Fibroblast of pulmonary artery (primary cell): ENCODE data around the gene NDUFA8.
A peak's percentile ranks its signal among the peaks of the same experiment; 100 is the strongest.

Source experiments
- DNase-seq: peaks from one replicate; pipeline ENCODE4 v3.0.0-alpha.2; 2010; ENCODE audit warnings: low read depth
- H3K4me3 ChIP-seq: replicated peaks from 2 replicates; pipeline ENCODE4 v1.5.1; 2011; ENCODE audit warnings: low read depth, mild to moderate bottlenecking, control low read depth, low read length, moderate library complexity
- CTCF ChIP-seq: IDR thresholded peaks from 2 replicates; pipeline ENCODE4 v1.5.1; 2011; ENCODE audit warnings: mild to moderate bottlenecking, control low read depth, low read length, inconsistent platforms; ENCODE audit errors: missing control alignments

The NDUFA8 gene

GRCh38 chr9:122155796-122156195 lies 3.8 kb downstream of the NDUFA8 start:
- H3K4me3 ChIP-seq: no peak overlapping the region
- TF ChIP-seq CTCF: no peak
- DNase-seq: no peak

GRCh38 chr9:122151267-122151828 lies 8.2 kb downstream of the NDUFA8 start:
- TF ChIP-seq CTCF: no peak
- H3K4me3 ChIP-seq: no peak overlapping the region
- DNase-seq: no peak

- DNase-seq: no peak
- no peak for TF ChIP-seq CTCF
- no peak overlapping the region for H3K4me3 ChIP-seq
These were observed 14.1 kb downstream of the NDUFA8 start for GRCh38 chr9:122145592-122145863.

GRCh38 chr9:122144836-122145591 lies 14.6 kb downstream of the NDUFA8 start:
- TF ChIP-seq CTCF: peak; percentile 57
- no peak overlapping the region for H3K4me3 ChIP-seq
- no peak for DNase-seq

GRCh38 chr9:122143876-122144405 lies 15.6 kb downstream of the NDUFA8 start:
- TF ChIP-seq CTCF: no peak
- DNase-seq: no peak
- no peak overlapping the region for H3K4me3 ChIP-seq

GRCh38 chr9:122143296-122143695 lies 16.3 kb downstream of the NDUFA8 start:
- TF ChIP-seq CTCF: no peak
- no peak overlapping the region for H3K4me3 ChIP-seq
- no peak for DNase-seq

- no peak for TF ChIP-seq CTCF
These were observed 17.9 kb downstream of the NDUFA8 start for GRCh38 chr9:122141671-122142070.

More at GRCh38 chr9:122141671-122142070, 17.9 kb downstream of the NDUFA8 start:
- no peak for DNase-seq
- no peak overlapping the region for H3K4me3 ChIP-seq
